Vagina (tissue), 2 donors: ENCODE data around the gene TRIM33. TPM values are rescaled to one million over a fixed set of nuclear protein-coding genes. Genes with fewer than 3 reads are reported as not detected.
A peak's percentile ranks its signal among the peaks of the same experiment; 100 is the strongest.

Experiments used
- DNase-seq, 2 donors: peaks; one replicate each; pipeline ENCODE4 v3.0.0-alpha.2; 2017; ENCODE audit errors: extremely low spot score in 2 of 2
- H3K27ac ChIP-seq: fragments of 200-600 bp; sonication (generic); one replicate; pipeline ENCODE4 v1.5.1; 2019
- H3K27me3 ChIP-seq: fragments of 200-600 bp; sonication (generic); one replicate; pipeline ENCODE4 v1.5.1; 2019
- H3K36me3 ChIP-seq, 2 donors: fragments of 200-600 bp; sonication (generic); one replicate each; pipeline ENCODE4 v1.5.1; 2017 to 2019
- H3K4me1 ChIP-seq: fragments of 200-600 bp; sonication (generic); one replicate; pipeline ENCODE4 v1.5.1; 2019
- H3K4me3 ChIP-seq, 2 donors: fragments of 200-600 bp; sonication (generic); 1 replicate in 1 of 2; 2 replicates in 1 of 2; pipeline ENCODE4 v1.5.1; 2016 to 2019
- H3K9me3 ChIP-seq: fragments of 200-600 bp; sonication (generic); one replicate; pipeline ENCODE4 v1.5.1; 2019
- POLR2A ChIP-seq, 2 donors: fragments of 450-650 bp; IDR thresholded peaks; one replicate each; pipeline ENCODE4 v1.6.1; 2017; ENCODE audit warnings: antibody characterized with exemption in 2 of 2, mild to moderate bottlenecking in 2 of 2, moderate library complexity in 2 of 2
- POLR2AphosphoS5 ChIP-seq, 2 donors: sonication (generic); formaldehyde crosslinking; IDR thresholded peaks; one replicate each; pipeline ENCODE4 v1.9.0; 2017; ENCODE audit warnings: antibody characterized with exemption in 2 of 2, mild to moderate bottlenecking in 2 of 2, low read depth in 1 of 2; ENCODE audit not compliant: insufficient read depth in 1 of 2
- intact Hi-C: fragments of 100-400 bp; cut with DNase I; formaldehyde crosslinking; loops from one replicate; pipeline ENCODE4 v1.15.1; 2023
- total RNA-seq: library from RNA; depleted of rRNA; stranded (reverse); fragments of >200 nt; gene quantifications from one replicate; pipeline ENCODE4 v1.2.3, GENCODE V29; 2016
- TF ChIP-seq, protein P1 (sequence below), 3 experiments: fragments of 450-650 bp in 2 of 3; fragments of 200-600 bp in 1 of 3; sonication (generic) in 1 of 3; IDR thresholded peaks; one replicate each; pipeline ENCODE4 v1.5.1; 2017 to 2019; ENCODE audit warnings: antibody characterized with exemption in 3 of 3, mild to moderate bottlenecking in 2 of 3, moderate library complexity in 2 of 3

TRIM33 gene
- total RNA-seq, 1 donor from 2014 or later: 35.8 TPM

DNA sequence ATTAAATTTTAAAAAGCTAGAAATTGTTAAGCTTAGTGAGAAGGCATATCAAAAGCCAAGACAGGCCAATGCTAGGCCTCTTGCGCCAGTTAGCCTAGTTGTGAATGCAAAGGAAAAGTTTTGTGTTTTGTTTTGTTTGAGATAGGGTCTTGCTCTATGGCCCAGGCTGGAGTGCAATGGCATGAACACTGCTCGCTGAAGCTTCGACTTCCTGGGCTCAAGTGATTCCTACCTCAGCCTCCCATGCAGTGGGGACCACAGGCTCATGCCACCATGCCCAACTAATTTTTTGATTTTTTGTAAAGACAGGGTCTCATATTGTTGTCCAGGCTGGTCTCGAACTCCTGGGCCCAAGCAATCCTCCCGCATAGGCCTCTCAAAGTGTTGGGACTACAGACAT, 40.3 kb downstream of the TRIM33 start:
- Histone ChIP-seq H3K9me3 (no peaks in the 10 kb centered on the region), H3K4me3 (no peak overlapping the region), H3K4me1 (peaks cover 42% of the 10 kb centered on the region), H3K27ac (no peak overlapping the region), H3K27me3 (no peaks in the 10 kb centered on the region), H3K36me3 (no peaks in the 10 kb centered on the region)
- intact Hi-C loops: no loop called here
- TF ChIP-seq POLR2AphosphoS5 (IDR thresholded peaks at IDR 0.05; ENCODE audit: insufficient read depth in 1 of 2, low read depth in 1 of 2) (no peak), POLR2A (IDR thresholded peaks at IDR 0.05) (no peak)
- TF ChIP-seq, protein P1, sequence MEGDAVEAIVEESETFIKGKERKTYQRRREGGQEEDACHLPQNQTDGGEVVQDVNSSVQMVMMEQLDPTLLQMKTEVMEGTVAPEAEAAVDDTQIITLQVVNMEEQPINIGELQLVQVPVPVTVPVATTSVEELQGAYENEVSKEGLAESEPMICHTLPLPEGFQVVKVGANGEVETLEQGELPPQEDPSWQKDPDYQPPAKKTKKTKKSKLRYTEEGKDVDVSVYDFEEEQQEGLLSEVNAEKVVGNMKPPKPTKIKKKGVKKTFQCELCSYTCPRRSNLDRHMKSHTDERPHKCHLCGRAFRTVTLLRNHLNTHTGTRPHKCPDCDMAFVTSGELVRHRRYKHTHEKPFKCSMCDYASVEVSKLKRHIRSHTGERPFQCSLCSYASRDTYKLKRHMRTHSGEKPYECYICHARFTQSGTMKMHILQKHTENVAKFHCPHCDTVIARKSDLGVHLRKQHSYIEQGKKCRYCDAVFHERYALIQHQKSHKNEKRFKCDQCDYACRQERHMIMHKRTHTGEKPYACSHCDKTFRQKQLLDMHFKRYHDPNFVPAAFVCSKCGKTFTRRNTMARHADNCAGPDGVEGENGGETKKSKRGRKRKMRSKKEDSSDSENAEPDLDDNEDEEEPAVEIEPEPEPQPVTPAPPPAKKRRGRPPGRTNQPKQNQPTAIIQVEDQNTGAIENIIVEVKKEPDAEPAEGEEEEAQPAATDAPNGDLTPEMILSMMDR (IDR thresholded peaks at IDR 0.05): no peak
- DNase-seq: no peak

DNA sequence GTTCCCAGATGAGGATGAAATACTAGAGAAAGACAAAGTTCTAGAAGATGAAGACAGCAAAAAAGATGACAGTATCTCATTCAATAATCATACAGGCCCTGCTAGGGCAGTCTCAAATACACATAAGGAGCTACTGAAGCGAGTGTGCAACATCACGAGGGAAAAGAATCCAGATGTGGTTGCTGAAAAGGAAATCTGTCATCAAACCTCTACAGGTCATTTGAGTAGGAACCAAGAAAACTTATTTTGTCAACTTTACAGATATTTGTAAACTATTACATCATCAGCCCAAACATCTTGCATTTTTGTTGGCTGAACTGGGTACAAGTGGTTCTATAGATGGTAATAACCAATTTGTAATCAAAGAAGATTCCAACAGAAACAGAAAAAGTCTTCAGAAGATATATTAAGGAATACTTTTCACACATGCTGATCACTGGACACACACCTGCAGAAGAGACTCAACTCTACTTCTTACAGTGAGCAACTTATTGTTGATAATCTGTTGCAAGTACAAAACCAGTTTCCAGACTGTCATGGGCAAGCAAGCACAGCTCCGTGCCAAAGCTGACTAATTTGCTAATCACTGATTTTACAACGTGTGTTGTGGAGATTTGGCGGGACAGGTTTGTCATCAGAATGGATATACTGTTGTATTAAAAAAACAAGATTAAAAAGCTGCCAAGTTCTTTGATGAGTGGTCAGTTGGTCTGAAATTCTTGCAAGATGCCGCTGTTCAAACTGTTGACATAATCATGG, 42.1 kb downstream of the TRIM33 start:
- no peak overlapping the region for H3K27ac ChIP-seq
- H3K4me3 ChIP-seq: no peak overlapping the region
- intact Hi-C loops: no loop called here
- DNase-seq: no peak
- TF ChIP-seq, protein P1 (IDR thresholded peaks at IDR 0.05): no peak
- peak in 1 of 2 donors; percentile 25 for TF ChIP-seq POLR2AphosphoS5 (IDR thresholded peaks at IDR 0.05; ENCODE audit: insufficient read depth in 1 of 2, low read depth in 1 of 2)
- H3K27me3 ChIP-seq: no peaks in the 10 kb centered on the region
- H3K9me3 ChIP-seq: no peaks in the 10 kb centered on the region
- peaks cover 36% of the 10 kb centered on the region for H3K4me1 ChIP-seq
- no peaks in the 10 kb centered on the region for H3K36me3 ChIP-seq

DNA sequence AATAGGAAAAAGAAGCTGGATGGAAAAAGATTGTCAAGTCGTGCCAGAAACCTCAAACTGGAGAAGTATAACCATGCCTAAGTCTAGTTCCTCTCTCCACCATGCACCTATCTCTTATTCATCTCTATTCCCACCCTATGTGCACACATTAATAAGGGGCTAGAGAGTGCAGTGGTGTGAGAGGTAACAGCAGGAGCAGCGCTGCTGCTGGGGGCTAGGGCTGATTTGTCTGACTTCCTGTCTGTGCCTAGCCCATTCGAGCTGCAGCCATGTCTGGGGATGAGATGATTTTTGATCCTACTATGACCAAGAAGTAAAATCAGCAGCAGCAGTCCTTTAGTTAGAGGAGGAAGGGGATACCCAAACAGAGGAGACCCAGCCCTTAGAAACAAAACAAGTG, 43.0 kb downstream of the TRIM33 start:
- H3K27me3 ChIP-seq: no peaks in the 10 kb centered on the region
- H3K9me3 ChIP-seq: no peaks in the 10 kb centered on the region
- H3K4me1 ChIP-seq: peaks cover 36% of the 10 kb centered on the region
- TF ChIP-seq, protein P1 (IDR thresholded peaks at IDR 0.05): no peak
- TF ChIP-seq POLR2A (IDR thresholded peaks at IDR 0.05): no peak
- TF ChIP-seq POLR2AphosphoS5 (IDR thresholded peaks at IDR 0.05; ENCODE audit: insufficient read depth in 1 of 2, low read depth in 1 of 2): no peak
- no peak for DNase-seq
- no peaks in the 10 kb centered on the region for H3K36me3 ChIP-seq
- no peak overlapping the region for H3K4me3 ChIP-seq
- intact Hi-C loops: no loop called here
- no peak overlapping the region for H3K27ac ChIP-seq

DNA sequence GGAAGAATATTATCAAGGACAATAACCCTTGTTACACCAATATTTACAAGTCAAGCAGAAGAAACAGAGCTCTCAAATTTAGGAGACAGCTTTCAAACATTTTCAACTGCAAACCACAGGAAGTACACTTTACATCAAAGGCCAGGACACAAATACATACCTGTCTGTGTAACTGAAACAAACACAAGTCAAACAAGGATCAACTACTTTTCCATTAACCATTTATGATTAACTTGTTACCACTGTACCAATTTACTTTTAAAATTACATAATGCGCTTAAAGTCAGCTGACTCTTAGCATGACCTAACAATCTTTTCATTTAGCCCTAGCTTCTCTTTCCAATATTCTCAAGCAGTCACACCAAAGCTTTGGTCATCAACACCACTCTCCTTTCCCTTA, 43.5 kb downstream of the TRIM33 start:
- Histone ChIP-seq H3K27ac (no peak overlapping the region), H3K36me3 (no peaks in the 10 kb centered on the region), H3K4me1 (peaks cover 38% of the 10 kb centered on the region), H3K9me3 (no peaks in the 10 kb centered on the region), H3K4me3 (no peak overlapping the region), H3K27me3 (no peaks in the 10 kb centered on the region)
- no peak for DNase-seq
- intact Hi-C loops: no loop called here
- TF ChIP-seq POLR2AphosphoS5 (IDR thresholded peaks at IDR 0.05; ENCODE audit: insufficient read depth in 1 of 2, low read depth in 1 of 2) (no peak), POLR2A (IDR thresholded peaks at IDR 0.05) (no peak)
- TF ChIP-seq, protein P1 (IDR thresholded peaks at IDR 0.05): no peak

DNA sequence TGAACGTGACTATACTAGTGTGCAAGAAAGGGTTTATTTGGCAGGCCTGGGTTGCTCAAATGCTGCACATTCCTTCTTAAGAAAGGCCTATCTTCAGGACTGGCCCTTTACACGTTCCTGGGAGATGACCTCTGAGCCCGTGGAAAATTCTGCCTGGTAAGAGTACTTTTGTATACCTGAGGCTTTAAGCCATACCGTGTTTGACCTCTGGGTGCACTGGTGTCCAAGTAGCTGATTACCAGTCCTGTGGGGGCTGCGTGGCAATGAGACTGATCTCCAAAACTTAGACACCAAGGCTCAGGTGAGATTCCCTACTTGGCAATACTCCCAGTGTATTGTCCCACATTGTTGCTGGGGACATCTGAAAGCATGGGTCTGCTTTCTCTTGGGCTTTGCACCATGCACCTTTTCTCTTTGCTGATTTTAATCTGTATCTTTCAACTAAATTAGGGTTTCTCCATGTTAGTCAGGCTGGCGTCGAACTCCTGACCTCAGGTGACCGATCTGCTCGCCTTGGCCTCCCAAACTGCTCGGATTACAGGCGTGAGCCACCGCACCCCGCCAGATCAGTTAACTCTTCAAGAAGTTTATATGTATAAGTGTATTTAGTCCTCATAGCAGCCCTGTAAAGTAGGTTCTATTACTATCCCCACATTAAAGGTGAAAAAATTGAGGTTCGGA, 44.5 kb downstream of the TRIM33 start:
- H3K4me1 ChIP-seq: peaks cover 46% of the 10 kb centered on the region

More for the DNA sequence above, 44.5 kb downstream of the TRIM33 start:
- TF ChIP-seq POLR2AphosphoS5 (IDR thresholded peaks at IDR 0.05; ENCODE audit: insufficient read depth in 1 of 2, low read depth in 1 of 2) (no peak), POLR2A (IDR thresholded peaks at IDR 0.05) (no peak)
- TF ChIP-seq, protein P1 (IDR thresholded peaks at IDR 0.05): no peak
- H3K36me3 ChIP-seq: no peaks in the 10 kb centered on the region
- H3K9me3 ChIP-seq: no peaks in the 10 kb centered on the region
- H3K4me3 ChIP-seq: no peak overlapping the region
- H3K27me3 ChIP-seq: no peaks in the 10 kb centered on the region
- DNase-seq: no peak
- intact Hi-C loops: no loop called here
- H3K27ac ChIP-seq: no peak overlapping the region
